WTC11 (cell line): ENCODE measurements around the gene FMNL3. TPM values are rescaled to one million over a fixed set of nuclear protein-coding genes. Genes with fewer than 3 reads are reported as not detected.

Experiments
- ATAC-seq: fragments of 200-7000 bp; cut with Tn5 transposase; 2 replicates; pipeline ENCODE4 v1.10.0; 2021; ENCODE audit warnings: mild to moderate bottlenecking, moderate library complexity
- CTCF ChIA-PET: fragments of 300-600 bp; sonication (Branson Sonifier 250); formaldehyde crosslinking; loops from one replicate; lab custom pipeline; 2021; ENCODE audit warnings: antibody characterized with exemption; lab: Charles Lee
- POLR2A ChIA-PET: fragments of 350-600 bp; sonication (Branson Sonifier 250); formaldehyde crosslinking; loops from one replicate; lab custom pipeline; 2021; ENCODE audit warnings: antibody characterized with exemption; lab: Charles Lee
- DNase-seq: peaks from one replicate; pipeline ENCODE4 v3.0.0; 2021; ENCODE audit warnings: low spot score
- H3K27ac Mint-ChIP-seq: 2 replicates; pipeline ENCODE4 v1.8.0; 2021; ENCODE audit warnings: mixed read lengths
- H3K27me3 Mint-ChIP-seq: 2 replicates; pipeline ENCODE4 v1.8.0; 2021; ENCODE audit warnings: low read depth, mild to moderate bottlenecking, moderate library complexity, mixed read lengths
- H3K36me3 Mint-ChIP-seq: 2 replicates; pipeline ENCODE4 v1.8.0; 2021; ENCODE audit warnings: mixed read lengths
- H3K4me1 Mint-ChIP-seq: 2 replicates; pipeline ENCODE4 v1.8.0; 2022; ENCODE audit warnings: mixed read lengths
- H3K4me3 Mint-ChIP-seq: 2 replicates; pipeline ENCODE4 v1.8.0; 2021; ENCODE audit warnings: mild to moderate bottlenecking, moderate library complexity, mixed read lengths
- H3K9me3 Mint-ChIP-seq: 2 replicates; pipeline ENCODE4 v1.8.0; 2021; ENCODE audit warnings: mixed read lengths
- FOXP1 ChIP-seq: sonication (generic); formaldehyde crosslinking; IDR thresholded peaks from 2 replicates; pipeline ENCODE4 v1.8.0; 2022; ENCODE audit warnings: missing genetic modification reagents, mild to moderate bottlenecking, moderate library complexity, borderline replicate concordance
- GABPB1 ChIP-seq: sonication (generic); formaldehyde crosslinking; IDR thresholded peaks from 2 replicates; pipeline ENCODE4 v1.8.1; 2023; ENCODE audit warnings: mild to moderate bottlenecking, missing genetic modification reagents
- GTF2I ChIP-seq: fragments of 250-450 bp; sonication (Bioruptor Pico); conservative IDR thresholded peaks from 2 replicates; pipeline ENCODE4 v1.4.0; 2021; ENCODE audit warnings: mild to moderate bottlenecking
- HMGA2 ChIP-seq: fragments of 250-450 bp; sonication (Bioruptor Pico); IDR thresholded peaks from 2 replicates; pipeline ENCODE4 v1.4.0; 2021; ENCODE audit warnings: mild to moderate bottlenecking, moderate library complexity
- JAZF1 ChIP-seq: fragments of 250-450 bp; sonication (Bioruptor Pico); IDR thresholded peaks from 2 replicates; pipeline ENCODE4 v1.9.0; 2021; ENCODE audit warnings: moderate library complexity, mild to moderate bottlenecking, inconsistent platforms
- MXD4 ChIP-seq: fragments of 250-450 bp; sonication (Bioruptor Pico); IDR thresholded peaks from 2 replicates; pipeline ENCODE4 v1.8.0; 2021; ENCODE audit warnings: mild to moderate bottlenecking, moderate library complexity, borderline replicate concordance
- NFYB ChIP-seq: sonication (generic); formaldehyde crosslinking; conservative IDR thresholded peaks from 2 replicates; pipeline ENCODE4 v1.8.0; 2022; ENCODE audit warnings: low read depth, missing genetic modification reagents
- NR2C2 ChIP-seq: sonication (generic); formaldehyde crosslinking; IDR thresholded peaks from 2 replicates; pipeline ENCODE4 v1.8.0; 2022; ENCODE audit warnings: mild to moderate bottlenecking, missing genetic modification reagents
- PRRX2 ChIP-seq: fragments of 250-450 bp; sonication (Bioruptor Pico); IDR thresholded peaks from 2 replicates; pipeline ENCODE4 v1.8.0; 2021; ENCODE audit warnings: mild to moderate bottlenecking
- RORB ChIP-seq: fragments of 250-450 bp; sonication (Bioruptor Pico); IDR thresholded peaks from 2 replicates; pipeline ENCODE4 v1.9.0; 2021; ENCODE audit warnings: mild to moderate bottlenecking
- SOX15 ChIP-seq: fragments of 250-450 bp; sonication (Bioruptor Pico); IDR thresholded peaks from 2 replicates; pipeline ENCODE4 v1.9.0; 2021; ENCODE audit warnings: mild to moderate bottlenecking
- ZNF317 ChIP-seq: sonication (generic); formaldehyde crosslinking; IDR thresholded peaks from 2 replicates; pipeline ENCODE4 v1.8.1; 2023; ENCODE audit warnings: low read depth, mild to moderate bottlenecking, moderate library complexity, missing genetic modification reagents, borderline replicate concordance
- ZNF423 ChIP-seq: fragments of 250-450 bp; sonication (Bioruptor Pico); IDR thresholded peaks from 2 replicates; pipeline ENCODE4 v2.1.2; 2022; ENCODE audit warnings: mild to moderate bottlenecking, moderate library complexity
- ZNF671 ChIP-seq: fragments of 250-450 bp; sonication (Bioruptor Pico); IDR thresholded peaks from 2 replicates; pipeline ENCODE4 v1.8.0; 2021; ENCODE audit warnings: mild to moderate bottlenecking
- total RNA-seq: library from RNA; stranded (reverse); gene quantifications from 3 replicates; pipeline ENCODE4 v1.2.3, GENCODE V29; 2021
- TF ChIP-seq, protein P1 (sequence below): sonication (generic); formaldehyde crosslinking; IDR thresholded peaks from 2 replicates; pipeline ENCODE4 v1.8.1; 2022; ENCODE audit warnings: low read depth, mild to moderate bottlenecking, moderate library complexity, missing genetic modification reagents, borderline replicate concordance
- TF ChIP-seq, protein P2 (sequence below): sonication (generic); formaldehyde crosslinking; IDR thresholded peaks from 2 replicates; pipeline ENCODE4 v1.8.1; 2023; ENCODE audit warnings: mild to moderate bottlenecking, missing genetic modification reagents, borderline replicate concordance
- TF ChIP-seq, protein P3 (sequence below): sonication (generic); formaldehyde crosslinking; IDR thresholded peaks from 2 replicates; pipeline ENCODE4 v1.8.0; 2022; ENCODE audit warnings: missing genetic modification reagents
- TF ChIP-seq, protein P4 (sequence below): sonication (generic); formaldehyde crosslinking; IDR thresholded peaks from 2 replicates; pipeline ENCODE4 v1.8.1; 2023; ENCODE audit warnings: mild to moderate bottlenecking, missing genetic modification reagents
- TF ChIP-seq, protein P5 (sequence below): sonication (generic); formaldehyde crosslinking; IDR thresholded peaks from 2 replicates; pipeline ENCODE4 v1.8.1; 2023; ENCODE audit warnings: mild to moderate bottlenecking, missing genetic modification reagents

Gene FMNL3
- total RNA-seq, 1 experiment from 2014 or later = 19.3 TPM

GRCh38 chr12:49674318-49674981, 32.8 kb downstream of the FMNL3 start:
- POLR2A ChIA-PET = interaction anchor here (1.6 kb wide), 1 partner anchor 24 kb away, joined by 4 read pairs; no protein-coding TSS in a partner anchor
- no peaks in the 10 kb centered on the region for H3K36me3 Mint-ChIP-seq
- no peaks in the 10 kb centered on the region for H3K27me3 Mint-ChIP-seq
- H3K4me1 Mint-ChIP-seq = peaks cover 30% of the 10 kb centered on the region
- ATAC-seq (no peak), DNase-seq (no peak)
- H3K4me3 Mint-ChIP-seq = no peak overlapping the region
- H3K9me3 Mint-ChIP-seq = no peaks in the 10 kb centered on the region
- H3K27ac Mint-ChIP-seq = peak overlapping the region; percentile 97
- TF ChIP-seq GTF2I (CRISPR knock-in tag) = no peak
- TF ChIP-seq, protein P1, sequence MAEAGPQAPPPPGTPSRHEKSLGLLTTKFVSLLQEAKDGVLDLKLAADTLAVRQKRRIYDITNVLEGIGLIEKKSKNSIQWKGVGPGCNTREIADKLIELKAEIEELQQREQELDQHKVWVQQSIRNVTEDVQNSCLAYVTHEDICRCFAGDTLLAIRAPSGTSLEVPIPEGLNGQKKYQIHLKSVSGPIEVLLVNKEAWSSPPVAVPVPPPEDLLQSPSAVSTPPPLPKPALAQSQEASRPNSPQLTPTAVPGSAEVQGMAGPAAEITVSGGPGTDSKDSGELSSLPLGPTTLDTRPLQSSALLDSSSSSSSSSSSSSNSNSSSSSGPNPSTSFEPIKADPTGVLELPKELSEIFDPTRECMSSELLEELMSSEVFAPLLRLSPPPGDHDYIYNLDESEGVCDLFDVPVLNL (CRISPR knock-in tag) = no peak
- TF ChIP-seq, protein P2, sequence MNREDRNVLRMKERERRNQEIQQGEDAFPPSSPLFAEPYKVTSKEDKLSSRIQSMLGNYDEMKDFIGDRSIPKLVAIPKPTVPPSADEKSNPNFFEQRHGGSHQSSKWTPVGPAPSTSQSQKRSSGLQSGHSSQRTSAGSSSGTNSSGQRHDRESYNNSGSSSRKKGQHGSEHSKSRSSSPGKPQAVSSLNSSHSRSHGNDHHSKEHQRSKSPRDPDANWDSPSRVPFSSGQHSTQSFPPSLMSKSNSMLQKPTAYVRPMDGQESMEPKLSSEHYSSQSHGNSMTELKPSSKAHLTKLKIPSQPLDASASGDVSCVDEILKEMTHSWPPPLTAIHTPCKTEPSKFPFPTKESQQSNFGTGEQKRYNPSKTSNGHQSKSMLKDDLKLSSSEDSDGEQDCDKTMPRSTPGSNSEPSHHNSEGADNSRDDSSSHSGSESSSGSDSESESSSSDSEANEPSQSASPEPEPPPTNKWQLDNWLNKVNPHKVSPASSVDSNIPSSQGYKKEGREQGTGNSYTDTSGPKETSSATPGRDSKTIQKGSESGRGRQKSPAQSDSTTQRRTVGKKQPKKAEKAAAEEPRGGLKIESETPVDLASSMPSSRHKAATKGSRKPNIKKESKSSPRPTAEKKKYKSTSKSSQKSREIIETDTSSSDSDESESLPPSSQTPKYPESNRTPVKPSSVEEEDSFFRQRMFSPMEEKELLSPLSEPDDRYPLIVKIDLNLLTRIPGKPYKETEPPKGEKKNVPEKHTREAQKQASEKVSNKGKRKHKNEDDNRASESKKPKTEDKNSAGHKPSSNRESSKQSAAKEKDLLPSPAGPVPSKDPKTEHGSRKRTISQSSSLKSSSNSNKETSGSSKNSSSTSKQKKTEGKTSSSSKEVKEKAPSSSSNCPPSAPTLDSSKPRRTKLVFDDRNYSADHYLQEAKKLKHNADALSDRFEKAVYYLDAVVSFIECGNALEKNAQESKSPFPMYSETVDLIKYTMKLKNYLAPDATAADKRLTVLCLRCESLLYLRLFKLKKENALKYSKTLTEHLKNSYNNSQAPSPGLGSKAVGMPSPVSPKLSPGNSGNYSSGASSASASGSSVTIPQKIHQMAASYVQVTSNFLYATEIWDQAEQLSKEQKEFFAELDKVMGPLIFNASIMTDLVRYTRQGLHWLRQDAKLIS (CRISPR knock-in tag) = no peak
- no peak for TF ChIP-seq ZNF671 (CRISPR knock-in tag)
- TF ChIP-seq PRRX2 = no peak
- TF ChIP-seq, protein P3, sequence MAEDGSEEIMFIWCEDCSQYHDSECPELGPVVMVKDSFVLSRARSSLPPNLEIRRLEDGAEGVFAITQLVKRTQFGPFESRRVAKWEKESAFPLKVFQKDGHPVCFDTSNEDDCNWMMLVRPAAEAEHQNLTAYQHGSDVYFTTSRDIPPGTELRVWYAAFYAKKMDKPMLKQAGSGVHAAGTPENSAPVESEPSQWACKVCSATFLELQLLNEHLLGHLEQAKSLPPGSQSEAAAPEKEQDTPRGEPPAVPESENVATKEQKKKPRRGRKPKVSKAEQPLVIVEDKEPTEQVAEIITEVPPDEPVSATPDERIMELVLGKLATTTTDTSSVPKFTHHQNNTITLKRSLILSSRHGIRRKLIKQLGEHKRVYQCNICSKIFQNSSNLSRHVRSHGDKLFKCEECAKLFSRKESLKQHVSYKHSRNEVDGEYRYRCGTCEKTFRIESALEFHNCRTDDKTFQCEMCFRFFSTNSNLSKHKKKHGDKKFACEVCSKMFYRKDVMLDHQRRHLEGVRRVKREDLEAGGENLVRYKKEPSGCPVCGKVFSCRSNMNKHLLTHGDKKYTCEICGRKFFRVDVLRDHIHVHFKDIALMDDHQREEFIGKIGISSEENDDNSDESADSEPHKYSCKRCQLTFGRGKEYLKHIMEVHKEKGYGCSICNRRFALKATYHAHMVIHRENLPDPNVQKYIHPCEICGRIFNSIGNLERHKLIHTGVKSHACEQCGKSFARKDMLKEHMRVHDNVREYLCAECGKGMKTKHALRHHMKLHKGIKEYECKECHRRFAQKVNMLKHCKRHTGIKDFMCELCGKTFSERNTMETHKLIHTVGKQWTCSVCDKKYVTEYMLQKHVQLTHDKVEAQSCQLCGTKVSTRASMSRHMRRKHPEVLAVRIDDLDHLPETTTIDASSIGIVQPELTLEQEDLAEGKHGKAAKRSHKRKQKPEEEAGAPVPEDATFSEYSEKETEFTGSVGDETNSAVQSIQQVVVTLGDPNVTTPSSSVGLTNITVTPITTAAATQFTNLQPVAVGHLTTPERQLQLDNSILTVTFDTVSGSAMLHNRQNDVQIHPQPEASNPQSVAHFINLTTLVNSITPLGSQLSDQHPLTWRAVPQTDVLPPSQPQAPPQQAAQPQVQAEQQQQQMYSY (CRISPR knock-in tag) = no peak
- no peak for TF ChIP-seq MXD4 (CRISPR knock-in tag)
- no peak for TF ChIP-seq SOX15 (CRISPR knock-in tag)
- no peak for TF ChIP-seq HMGA2 (CRISPR knock-in tag)
- TF ChIP-seq, protein P4, sequence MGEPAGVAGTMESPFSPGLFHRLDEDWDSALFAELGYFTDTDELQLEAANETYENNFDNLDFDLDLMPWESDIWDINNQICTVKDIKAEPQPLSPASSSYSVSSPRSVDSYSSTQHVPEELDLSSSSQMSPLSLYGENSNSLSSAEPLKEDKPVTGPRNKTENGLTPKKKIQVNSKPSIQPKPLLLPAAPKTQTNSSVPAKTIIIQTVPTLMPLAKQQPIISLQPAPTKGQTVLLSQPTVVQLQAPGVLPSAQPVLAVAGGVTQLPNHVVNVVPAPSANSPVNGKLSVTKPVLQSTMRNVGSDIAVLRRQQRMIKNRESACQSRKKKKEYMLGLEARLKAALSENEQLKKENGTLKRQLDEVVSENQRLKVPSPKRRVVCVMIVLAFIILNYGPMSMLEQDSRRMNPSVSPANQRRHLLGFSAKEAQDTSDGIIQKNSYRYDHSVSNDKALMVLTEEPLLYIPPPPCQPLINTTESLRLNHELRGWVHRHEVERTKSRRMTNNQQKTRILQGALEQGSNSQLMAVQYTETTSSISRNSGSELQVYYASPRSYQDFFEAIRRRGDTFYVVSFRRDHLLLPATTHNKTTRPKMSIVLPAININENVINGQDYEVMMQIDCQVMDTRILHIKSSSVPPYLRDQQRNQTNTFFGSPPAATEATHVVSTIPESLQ (CRISPR knock-in tag) = no peak
- TF ChIP-seq, protein P5, sequence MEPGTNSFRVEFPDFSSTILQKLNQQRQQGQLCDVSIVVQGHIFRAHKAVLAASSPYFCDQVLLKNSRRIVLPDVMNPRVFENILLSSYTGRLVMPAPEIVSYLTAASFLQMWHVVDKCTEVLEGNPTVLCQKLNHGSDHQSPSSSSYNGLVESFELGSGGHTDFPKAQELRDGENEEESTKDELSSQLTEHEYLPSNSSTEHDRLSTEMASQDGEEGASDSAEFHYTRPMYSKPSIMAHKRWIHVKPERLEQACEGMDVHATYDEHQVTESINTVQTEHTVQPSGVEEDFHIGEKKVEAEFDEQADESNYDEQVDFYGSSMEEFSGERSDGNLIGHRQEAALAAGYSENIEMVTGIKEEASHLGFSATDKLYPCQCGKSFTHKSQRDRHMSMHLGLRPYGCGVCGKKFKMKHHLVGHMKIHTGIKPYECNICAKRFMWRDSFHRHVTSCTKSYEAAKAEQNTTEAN (CRISPR knock-in tag) = no peak
- no peak for TF ChIP-seq GABPB1 (CRISPR knock-in tag)
- TF ChIP-seq ZNF423 = no peak
- no peak for TF ChIP-seq ZNF317 (CRISPR knock-in tag)
- TF ChIP-seq FOXP1 (CRISPR knock-in tag) = no peak
- no peak for TF ChIP-seq RORB (CRISPR knock-in tag)
- TF ChIP-seq NFYB (CRISPR knock-in tag) = no peak
- no peak for TF ChIP-seq JAZF1
- no peak for TF ChIP-seq NR2C2 (CRISPR knock-in tag)
- CTCF ChIA-PET = interaction anchor here (0.6 to 4.3 kb wide), 13 partner anchors 9 to 1916 kb away, joined by 3 to 29 read pairs (median 5); partner anchors contain the start of genes PRPF40B and TMBIM6
